Mesothelial cell of epicardium (in vitro differentiated cells): ENCODE data around the gene LGALS4. TPM values are rescaled to one million over a fixed set of nuclear protein-coding genes. Genes with fewer than 3 reads are reported as not detected.

Experiments used
- DNase-seq, 2 experiments: peaks; one replicate each; pipeline ENCODE4 v3.0.0; 2021; ENCODE audit warnings: low spot score in 2 of 2; ENCODE audit not compliant: unreplicated experiment in 2 of 2
- H3K27ac Mint-ChIP-seq: 2 replicates; pipeline ENCODE4 v1.8.0; 2021; ENCODE audit warnings: mixed read lengths
- H3K27me3 Mint-ChIP-seq: 2 replicates; pipeline ENCODE4 v1.8.0; 2021; ENCODE audit warnings: low read depth, mixed read lengths
- H3K36me3 Mint-ChIP-seq: 2 replicates; pipeline ENCODE4 v1.8.0; 2021; ENCODE audit warnings: mixed read lengths
- H3K4me1 Mint-ChIP-seq: 2 replicates; pipeline ENCODE4 v1.8.0; 2021; ENCODE audit warnings: mixed read lengths
- H3K4me3 Mint-ChIP-seq: 2 replicates; pipeline ENCODE4 v1.8.0; 2021; ENCODE audit warnings: mild to moderate bottlenecking, moderate library complexity, mixed read lengths
- H3K9me3 Mint-ChIP-seq: 2 replicates; pipeline ENCODE4 v1.8.0; 2021; ENCODE audit warnings: mixed read lengths
- total RNA-seq: library from RNA; stranded (reverse); gene quantifications from 3 replicates; pipeline ENCODE4 v1.2.1, GENCODE V29; 2021
- TF ChIP-seq, protein P1 (sequence below): fragments of 200-600 bp; sonication (generic); IDR thresholded peaks from one replicate; pipeline ENCODE4 v1.5.0; 2021; ENCODE audit warnings: antibody characterized with exemption; ENCODE audit not compliant: unreplicated experiment

Gene LGALS4
- total RNA-seq, 1 donor from 2014 or later = 1.6 TPM

GRCh38 chr19:38843175-38843758 lies 30.5 kb upstream of the LGALS4 start:
- Mint-ChIP-seq H3K9me3 (no peaks in the 10 kb centered on the region), H3K4me3 (no peak overlapping the region), H3K27ac (no peak overlapping the region), H3K27me3 (no peaks in the 10 kb centered on the region), H3K4me1 (peaks cover 33% of the 10 kb centered on the region), H3K36me3 (peaks cover 55% of the 10 kb centered on the region)
- no peak for DNase-seq
- TF ChIP-seq, protein P1, sequence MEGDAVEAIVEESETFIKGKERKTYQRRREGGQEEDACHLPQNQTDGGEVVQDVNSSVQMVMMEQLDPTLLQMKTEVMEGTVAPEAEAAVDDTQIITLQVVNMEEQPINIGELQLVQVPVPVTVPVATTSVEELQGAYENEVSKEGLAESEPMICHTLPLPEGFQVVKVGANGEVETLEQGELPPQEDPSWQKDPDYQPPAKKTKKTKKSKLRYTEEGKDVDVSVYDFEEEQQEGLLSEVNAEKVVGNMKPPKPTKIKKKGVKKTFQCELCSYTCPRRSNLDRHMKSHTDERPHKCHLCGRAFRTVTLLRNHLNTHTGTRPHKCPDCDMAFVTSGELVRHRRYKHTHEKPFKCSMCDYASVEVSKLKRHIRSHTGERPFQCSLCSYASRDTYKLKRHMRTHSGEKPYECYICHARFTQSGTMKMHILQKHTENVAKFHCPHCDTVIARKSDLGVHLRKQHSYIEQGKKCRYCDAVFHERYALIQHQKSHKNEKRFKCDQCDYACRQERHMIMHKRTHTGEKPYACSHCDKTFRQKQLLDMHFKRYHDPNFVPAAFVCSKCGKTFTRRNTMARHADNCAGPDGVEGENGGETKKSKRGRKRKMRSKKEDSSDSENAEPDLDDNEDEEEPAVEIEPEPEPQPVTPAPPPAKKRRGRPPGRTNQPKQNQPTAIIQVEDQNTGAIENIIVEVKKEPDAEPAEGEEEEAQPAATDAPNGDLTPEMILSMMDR = no peak

GRCh38 chr19:38842439-38843174 lies 29.9 kb upstream of the LGALS4 start:
- no peak for DNase-seq
- Mint-ChIP-seq H3K27me3 (no peaks in the 10 kb centered on the region), H3K4me3 (no peak overlapping the region), H3K36me3 (peaks cover 55% of the 10 kb centered on the region), H3K27ac (peak overlapping the region; percentile 45), H3K4me1 (peaks cover 30% of the 10 kb centered on the region), H3K9me3 (no peaks in the 10 kb centered on the region)
- TF ChIP-seq, protein P1 = no peak

DNA sequence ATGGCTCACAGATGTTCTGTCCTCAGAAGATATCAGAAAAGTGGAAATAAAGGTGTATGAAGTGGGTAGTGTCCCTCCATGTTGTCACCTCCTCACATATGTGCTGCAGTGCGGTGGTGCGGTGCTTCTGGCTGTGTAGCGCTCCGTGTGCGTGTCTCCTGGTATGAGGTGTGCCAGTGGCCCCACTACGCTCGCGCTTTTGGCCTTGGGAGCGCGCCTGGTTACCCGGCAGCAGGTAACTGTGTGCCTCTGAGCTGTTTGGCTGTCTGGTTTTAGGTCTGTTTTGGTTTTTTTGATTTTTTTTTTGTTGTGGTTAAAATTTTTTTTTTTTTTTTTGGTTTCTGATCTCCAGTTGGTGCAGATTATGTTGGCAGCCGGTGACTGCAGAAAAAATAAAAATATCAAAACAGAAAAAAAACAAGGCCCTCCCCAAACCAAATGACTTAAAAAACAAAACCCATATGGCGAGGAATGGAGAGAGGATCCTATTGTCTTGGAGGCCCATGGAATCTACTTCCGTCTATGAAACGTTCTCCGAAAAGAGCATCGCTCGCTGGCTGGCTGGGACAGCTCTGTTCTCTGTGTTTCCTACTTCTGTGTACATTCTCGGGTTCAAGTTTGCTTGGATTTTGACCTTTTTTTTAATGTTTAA lies 29.2 kb upstream of the LGALS4 start:
- H3K9me3 Mint-ChIP-seq = no peaks in the 10 kb centered on the region
- H3K36me3 Mint-ChIP-seq = peaks cover 58% of the 10 kb centered on the region
- peaks cover 30% of the 10 kb centered on the region for H3K4me1 Mint-ChIP-seq
- TF ChIP-seq, protein P1 = no peak
- no peak overlapping the region for H3K4me3 Mint-ChIP-seq
- H3K27me3 Mint-ChIP-seq = no peaks in the 10 kb centered on the region
- DNase-seq = no peak
- H3K27ac Mint-ChIP-seq = peak overlapping the region; percentile 56

- TF ChIP-seq, protein P1 = no peak
- Mint-ChIP-seq H3K27ac (no peak overlapping the region), H3K27me3 (no peaks in the 10 kb centered on the region), H3K36me3 (peaks cover 60% of the 10 kb centered on the region), H3K4me1 (peaks cover 30% of the 10 kb centered on the region), H3K4me3 (no peak overlapping the region), H3K9me3 (no peaks in the 10 kb centered on the region)
- DNase-seq = no peak
Observed at GRCh38 chr19:38841180-38841766, 28.5 kb upstream of the LGALS4 start.

DNA sequence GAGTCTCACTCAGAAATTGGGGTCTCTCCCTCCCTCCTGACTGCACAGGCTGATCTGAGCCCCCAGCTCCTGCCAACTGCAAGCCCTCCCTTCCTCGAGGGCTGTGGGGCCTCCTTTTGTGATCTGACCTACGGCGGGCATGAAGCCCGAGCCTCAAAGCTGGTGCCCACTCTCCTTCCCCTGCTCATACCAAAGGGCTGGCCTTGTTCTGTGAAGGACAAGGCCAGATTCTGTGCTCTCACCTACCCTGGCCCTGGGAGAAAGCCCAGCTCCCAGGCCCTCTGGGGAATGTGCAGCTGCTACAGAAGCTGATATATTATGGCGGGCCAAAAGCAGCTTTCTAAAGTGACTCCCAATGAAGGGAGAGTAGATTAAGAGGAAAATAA lies 27.8 kb upstream of the LGALS4 start:
- Mint-ChIP-seq H3K9me3 (no peaks in the 10 kb centered on the region), H3K36me3 (peaks cover 54% of the 10 kb centered on the region), H3K4me3 (no peak overlapping the region), H3K4me1 (peaks cover 30% of the 10 kb centered on the region), H3K27ac (peak overlapping the region; percentile 71), H3K27me3 (no peaks in the 10 kb centered on the region)
- TF ChIP-seq, protein P1 = no peak
- no peak for DNase-seq
